EL (cell line): ENCODE results near the gene CDK14.
A peak's percentile ranks its signal among the peaks of the same experiment; 100 is the strongest.

ENCODE experiments used
- DNase-seq: peaks from one replicate; pipeline ENCODE4 v3.0.0-alpha.2; 2016

Gene CDK14

GRCh38 chr7:90595801-90596670, at the start of gene CDK14:
Gene CDK14, plus strand, starts transcription at chr7:90596321. Its CDS starts 307 bp downstream, at chr7:90596628.
- peak; percentile 67 for DNase-seq

DNA sequence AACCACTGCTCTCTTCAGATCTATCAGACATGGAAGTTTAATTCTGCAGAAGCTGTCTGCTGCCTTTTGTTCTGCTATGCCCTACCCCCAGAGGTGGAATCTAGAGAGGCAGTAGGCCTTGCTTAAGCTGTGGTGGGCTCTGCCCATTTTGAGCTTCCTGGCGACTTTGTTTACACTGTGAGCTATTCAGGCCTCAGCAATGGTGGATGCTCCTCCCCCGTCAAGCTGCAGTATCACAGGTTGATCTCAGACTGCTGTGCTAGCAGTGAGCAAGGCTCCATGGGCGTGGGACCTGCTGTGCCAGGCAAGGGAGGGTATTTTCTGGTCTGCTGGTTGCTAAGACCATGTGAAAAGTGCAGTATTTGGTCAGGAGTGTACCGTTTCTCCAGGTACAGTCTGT, 45.1 kb upstream of the CDK14 start:
- DNase-seq: no peak

GRCh38 chr7:90552521-90552920, 43.6 kb upstream of the CDK14 start:
- DNase-seq: peak; percentile 8

DNA sequence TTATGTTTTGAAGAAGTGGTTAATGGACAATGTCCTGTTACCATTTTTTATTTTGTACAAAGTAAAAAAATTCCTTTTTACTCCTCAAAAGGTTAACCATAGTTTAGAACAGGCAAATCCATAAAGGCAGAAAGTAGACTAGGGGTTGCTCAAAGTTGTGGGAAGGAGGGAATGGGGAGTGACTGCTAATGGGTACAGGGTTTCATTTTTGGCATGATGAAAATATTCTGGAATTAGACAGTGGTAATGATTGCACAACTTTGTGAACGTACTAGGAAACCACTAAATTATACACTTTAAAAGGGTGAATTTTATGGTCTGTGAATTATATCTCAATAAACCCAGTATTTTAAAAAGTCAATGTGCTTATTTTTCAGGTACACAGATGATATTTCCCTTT, 35.4 kb upstream of the CDK14 start:
- no peak for DNase-seq

GRCh38 chr7:90563286-90563685, 32.8 kb upstream of the CDK14 start:
- DNase-seq: no peak

DNA sequence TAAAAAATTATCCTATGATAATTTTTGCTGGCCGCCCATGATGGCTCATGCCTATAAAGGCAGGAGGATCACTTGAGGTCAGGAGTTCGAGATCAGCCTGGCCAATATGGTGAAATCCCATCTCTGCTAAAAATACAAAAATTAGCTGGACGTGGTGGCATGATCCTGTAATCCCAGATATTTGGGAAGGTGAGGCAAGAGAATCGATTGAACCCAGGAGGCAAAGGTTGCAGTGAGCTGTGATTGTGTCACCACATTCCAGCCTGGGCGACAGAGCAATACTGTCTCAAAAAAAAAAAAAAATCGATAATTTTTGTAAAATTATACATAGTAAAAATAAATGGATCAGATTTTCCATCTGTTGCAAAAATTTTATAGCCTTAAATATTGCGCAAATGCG, 31.7 kb upstream of the CDK14 start:
- DNase-seq: no peak

DNA sequence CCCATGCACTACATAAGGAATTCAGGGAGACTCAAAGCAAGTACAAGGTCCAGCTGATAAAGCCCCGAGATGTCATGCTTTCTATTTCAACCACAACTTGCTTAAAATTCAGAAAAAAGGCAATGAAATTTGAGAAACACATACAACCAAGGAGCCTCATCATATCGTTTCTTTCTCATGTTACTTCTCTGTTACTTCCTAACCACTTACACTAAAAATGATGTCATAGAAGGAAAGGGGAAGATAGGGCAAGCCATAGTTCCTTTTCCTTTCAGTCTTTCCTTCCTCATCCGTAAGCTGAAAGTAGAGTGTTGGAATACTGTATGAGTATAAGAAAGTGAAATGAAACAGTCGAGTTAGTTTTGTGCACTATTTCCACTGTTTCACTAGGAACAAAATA, 27.9 kb upstream of the CDK14 start:
- no peak for DNase-seq

DNA sequence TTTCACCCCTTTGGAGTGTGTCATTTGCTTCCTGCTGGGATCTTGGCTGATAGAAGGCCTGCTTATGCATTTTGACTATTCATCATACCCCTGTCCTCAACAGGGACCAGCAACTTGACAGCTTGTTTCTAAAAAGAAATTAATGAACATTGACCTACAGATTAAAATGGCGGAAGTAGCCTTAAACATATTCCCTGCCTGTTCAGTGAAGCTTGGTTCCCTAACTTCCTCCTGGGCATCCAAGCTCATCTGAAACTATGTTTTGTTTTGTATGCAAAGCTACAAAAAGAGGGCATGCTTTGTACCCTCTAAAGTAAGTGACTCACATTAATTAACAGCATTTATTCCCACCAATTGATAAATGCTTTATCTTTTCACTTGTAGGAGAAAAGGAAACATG, 26.8 kb upstream of the CDK14 start:
- no peak for DNase-seq

DNA sequence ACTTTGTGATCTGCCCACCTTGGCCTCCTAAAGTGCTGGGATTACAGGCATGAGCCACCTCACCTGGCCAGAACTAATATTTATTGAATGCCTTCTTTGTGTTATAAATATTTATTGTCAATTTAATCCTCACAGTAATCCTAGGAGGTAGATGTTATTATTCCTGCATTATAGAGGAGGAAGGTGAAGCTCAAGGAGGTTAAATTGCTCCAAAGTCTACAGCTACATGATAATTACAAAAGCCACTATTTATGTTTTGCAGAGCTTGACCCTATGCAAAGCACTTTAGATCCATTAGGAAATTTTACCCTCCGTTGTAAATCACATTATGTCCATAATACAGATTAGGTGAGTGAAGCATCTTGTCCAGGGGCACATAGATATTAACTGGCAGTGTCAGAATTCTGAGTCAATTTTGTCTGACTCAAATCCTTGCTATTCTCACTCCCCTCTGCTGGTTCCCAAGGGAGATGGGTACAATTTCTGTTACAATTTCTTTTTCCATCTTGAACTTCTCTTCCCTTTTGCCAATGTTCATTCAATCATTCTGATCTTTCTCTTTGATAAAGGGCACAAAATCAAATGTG, 25.7 kb upstream of the CDK14 start:
- DNase-seq: peak; percentile 13

- no peak for DNase-seq
Observed at GRCh38 chr7:90574146-90574819, 21.8 kb upstream of the CDK14 start.

- DNase-seq: no peak
Observed at GRCh38 chr7:90574820-90575187, 21.3 kb upstream of the CDK14 start.

DNA sequence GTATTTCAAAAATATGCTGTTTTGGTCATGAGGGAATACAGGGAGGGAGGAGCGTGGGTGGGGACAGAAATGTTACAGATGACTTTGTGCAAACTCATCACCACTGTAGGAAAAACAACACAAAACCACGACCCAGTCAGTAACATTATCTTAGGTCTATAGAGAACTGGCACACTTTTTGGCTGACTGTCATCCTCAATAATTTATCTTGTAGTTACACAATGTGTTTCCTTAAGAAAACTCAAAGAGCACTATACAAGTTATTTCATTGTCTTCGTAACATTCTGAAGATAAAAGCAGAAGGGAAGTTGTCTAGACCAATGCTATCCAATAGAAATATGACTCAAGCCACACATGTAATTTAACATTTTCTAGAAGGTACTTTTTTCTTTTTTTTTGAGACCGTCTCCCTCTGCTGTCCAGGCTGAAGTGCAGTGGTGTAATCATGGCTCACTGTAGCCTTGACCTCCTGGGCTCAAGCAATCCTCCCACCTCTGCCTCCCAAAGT, 16.9 kb upstream of the CDK14 start:
- DNase-seq: peak; percentile 63

DNA sequence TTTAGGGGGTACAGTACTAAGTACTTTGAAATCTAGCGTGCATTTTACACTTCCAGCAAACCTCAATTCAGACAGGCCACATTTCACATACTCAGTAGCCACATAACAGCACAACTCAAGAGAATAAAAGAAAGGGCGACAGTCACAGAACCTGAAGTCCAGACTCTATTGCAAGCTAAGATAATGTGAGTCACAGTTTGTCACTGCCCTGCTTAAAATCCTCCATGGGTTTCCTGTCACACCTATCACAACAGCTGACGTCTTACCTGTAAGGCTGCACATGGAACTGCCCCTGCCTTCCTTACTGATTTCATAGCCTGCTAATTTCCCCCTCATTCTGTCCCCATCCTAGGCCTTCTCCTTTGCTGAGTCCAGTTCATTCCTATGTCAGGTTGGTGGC, 16.1 kb upstream of the CDK14 start:
- no peak for DNase-seq

DNA sequence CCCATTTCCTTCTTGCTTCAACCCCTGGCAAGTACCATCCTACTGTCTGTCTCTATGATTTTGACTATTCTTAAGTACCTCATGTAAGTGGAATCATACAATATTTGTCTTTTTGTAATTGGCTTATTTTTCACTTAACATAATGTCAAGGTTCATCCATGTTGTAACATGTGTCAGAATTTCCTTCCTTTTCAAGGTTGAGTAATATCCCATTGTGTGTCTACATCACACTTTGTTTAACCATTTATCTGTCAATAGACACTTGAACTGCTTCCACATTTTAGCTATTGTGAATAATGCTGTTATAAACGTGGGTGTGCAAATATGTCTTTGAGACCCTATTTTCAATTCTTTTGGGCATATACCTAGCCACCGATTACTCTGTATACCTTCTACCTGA, 14.0 kb upstream of the CDK14 start:
- DNase-seq: no peak

GRCh38 chr7:90584378-90584777, 11.7 kb upstream of the CDK14 start:
- DNase-seq: no peak

DNA sequence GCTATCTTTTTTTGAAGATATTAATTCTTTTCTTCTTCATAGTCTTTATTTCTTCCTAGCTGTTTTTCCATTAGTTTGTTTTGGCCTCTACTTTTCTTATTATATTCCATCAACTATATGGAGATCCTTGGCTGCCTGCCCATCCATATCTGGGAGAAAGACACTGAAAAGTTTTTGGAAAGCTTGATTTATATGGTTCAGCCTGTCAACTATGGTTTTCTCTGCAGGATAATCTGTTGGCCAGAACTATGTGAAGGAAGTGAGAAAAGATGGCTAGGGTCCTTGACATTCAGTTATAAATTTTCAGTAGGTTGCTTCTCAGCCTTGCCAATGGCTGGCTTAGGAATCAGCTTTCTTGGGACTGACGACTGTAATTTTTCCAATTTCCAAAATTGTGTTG, 10.0 kb upstream of the CDK14 start:
- no peak for DNase-seq

GRCh38 chr7:90587766-90588165, 8.4 kb upstream of the CDK14 start:
- DNase-seq: no peak

- DNase-seq: no peak
Observed at GRCh38 chr7:90592033-90592432, 4.1 kb upstream of the CDK14 start.

DNA sequence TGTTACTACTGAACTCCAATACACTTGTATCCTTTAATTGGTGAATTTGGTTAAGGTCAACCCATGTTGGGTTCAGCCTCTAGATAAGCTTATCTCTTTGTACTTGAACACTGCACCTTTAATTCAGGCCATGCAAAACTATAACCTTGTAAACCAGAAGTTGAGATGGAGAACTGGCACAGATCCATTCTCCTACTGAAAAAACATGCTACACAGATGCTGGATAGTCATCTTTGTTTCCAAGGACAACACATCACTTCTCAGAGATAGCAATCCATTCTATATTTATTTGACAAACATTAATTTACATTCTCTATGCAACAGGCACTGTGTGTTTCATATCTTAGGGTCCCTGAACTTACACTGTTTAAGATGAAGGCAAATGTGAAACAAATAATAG, 2.9 kb upstream of the CDK14 start:
- DNase-seq: no peak

DNA sequence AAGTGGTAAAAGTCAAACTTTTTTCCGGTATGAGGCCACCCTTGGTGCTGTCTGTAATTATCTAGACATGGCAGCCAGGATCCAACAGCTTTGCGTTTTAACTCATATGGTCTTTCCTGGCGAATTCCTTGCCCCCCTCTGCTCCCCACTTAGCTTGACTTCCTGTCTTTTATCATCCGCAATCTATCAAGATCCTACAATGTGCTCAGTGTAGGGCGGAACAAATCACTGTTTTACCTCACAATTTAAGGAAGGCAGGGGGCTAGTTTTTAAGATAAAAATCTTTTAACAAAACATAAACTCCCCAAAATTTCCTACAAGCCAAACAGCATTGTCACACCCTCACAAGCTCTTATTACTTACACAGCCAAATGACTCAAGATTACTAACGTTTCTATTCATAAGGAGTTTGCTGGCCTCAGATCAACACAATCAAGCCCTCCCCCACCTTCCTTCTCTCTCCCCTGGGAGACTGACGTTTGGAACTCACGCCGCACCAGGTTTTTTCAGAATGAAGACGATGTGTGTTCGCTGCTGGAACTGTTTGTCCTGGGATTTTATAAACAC, 1.3 kb upstream of the CDK14 start:
- DNase-seq: peak; percentile 79

- DNase-seq: no peak
Observed at GRCh38 chr7:90595342-90595800, 750 bp upstream of the CDK14 start.

GRCh38 chr7:90596671-90597562, 796 bp downstream of the CDK14 start:
- DNase-seq: peak; percentile 56
